ENCODE results near the gene HHIPL1.

Gene HHIPL1

GRCh38 chr14:99612738-99613330, 32.1 kb upstream of the HHIPL1 start:
- H3K4me3 ChIP-seq (ENCODE audit: low read length): no peak overlapping the region
- H3K4me1 ChIP-seq (ENCODE audit: control insufficient read depth, insufficient read depth, low read length): no peaks in the 10 kb centered on the region
- H3K4me2 ChIP-seq (ENCODE audit: low read length): no peak overlapping the region
- no peaks in the 10 kb centered on the region for H3K9me3 ChIP-seq (replicated peaks; ENCODE audit: low read length)
- no peaks in the 10 kb centered on the region for H3K36me3 ChIP-seq (ENCODE audit: insufficient read depth, low read length)
- H3K27me3 ChIP-seq (ENCODE audit: control insufficient read depth, insufficient read depth, low read length): peaks cover 28% of the 10 kb centered on the region
- H3K9ac ChIP-seq (ENCODE audit: low read depth, low read length): no peak overlapping the region

- no peaks in the 10 kb centered on the region for H3K4me1 ChIP-seq (ENCODE audit: control insufficient read depth, insufficient read depth, low read length)
- H3K27me3 ChIP-seq (ENCODE audit: control insufficient read depth, insufficient read depth, low read length): peaks cover 35% of the 10 kb centered on the region
- no peak overlapping the region for H3K9ac ChIP-seq (ENCODE audit: low read depth, low read length)
- H3K36me3 ChIP-seq (ENCODE audit: insufficient read depth, low read length): no peaks in the 10 kb centered on the region
- H3K9me3 ChIP-seq (replicated peaks; ENCODE audit: low read length): no peaks in the 10 kb centered on the region
- H3K4me2 ChIP-seq (ENCODE audit: low read length): no peak overlapping the region
- no peak overlapping the region for H3K4me3 ChIP-seq (ENCODE audit: low read length)
These were observed 29.3 kb upstream of the HHIPL1 start for GRCh38 chr14:99615497-99616157.

- H3K4me1 ChIP-seq (ENCODE audit: control insufficient read depth, insufficient read depth, low read length): no peaks in the 10 kb centered on the region
- H3K9me3 ChIP-seq (replicated peaks; ENCODE audit: low read length): no peaks in the 10 kb centered on the region
- H3K36me3 ChIP-seq (ENCODE audit: insufficient read depth, low read length): no peaks in the 10 kb centered on the region
- peaks cover 35% of the 10 kb centered on the region for H3K27me3 ChIP-seq (ENCODE audit: control insufficient read depth, insufficient read depth, low read length)
- H3K4me3 ChIP-seq (ENCODE audit: low read length): no peak overlapping the region
- H3K4me2 ChIP-seq (ENCODE audit: low read length): no peak overlapping the region
- no peak overlapping the region for H3K9ac ChIP-seq (ENCODE audit: low read depth, low read length)
These were observed 27.8 kb upstream of the HHIPL1 start for GRCh38 chr14:99616832-99617800.

GRCh38 chr14:99619835-99620834, 24.8 kb upstream of the HHIPL1 start:
- peaks cover 11% of the 10 kb centered on the region for H3K4me1 ChIP-seq (ENCODE audit: control insufficient read depth, insufficient read depth, low read length)
- H3K36me3 ChIP-seq (ENCODE audit: insufficient read depth, low read length): no peaks in the 10 kb centered on the region
- peaks cover 25% of the 10 kb centered on the region for H3K27me3 ChIP-seq (ENCODE audit: control insufficient read depth, insufficient read depth, low read length)
- no peak overlapping the region for H3K4me2 ChIP-seq (ENCODE audit: low read length)
- no peaks in the 10 kb centered on the region for H3K9me3 ChIP-seq (replicated peaks; ENCODE audit: low read length)
- H3K4me3 ChIP-seq (ENCODE audit: low read length): no peak overlapping the region
- H3K9ac ChIP-seq (ENCODE audit: low read depth, low read length): no peak overlapping the region

- Histone ChIP-seq H3K4me2 (ENCODE audit: low read length) (no peak overlapping the region), H3K36me3 (ENCODE audit: insufficient read depth, low read length) (no peaks in the 10 kb centered on the region), H3K9ac (ENCODE audit: low read depth, low read length) (no peak overlapping the region), H3K9me3 (replicated peaks; ENCODE audit: low read length) (no peaks in the 10 kb centered on the region), H3K27me3 (ENCODE audit: control insufficient read depth, insufficient read depth, low read length) (peaks cover 13% of the 10 kb centered on the region), H3K4me3 (ENCODE audit: low read length) (no peak overlapping the region), H3K4me1 (ENCODE audit: control insufficient read depth, insufficient read depth, low read length) (peaks cover 11% of the 10 kb centered on the region)
These were observed 23.0 kb upstream of the HHIPL1 start for GRCh38 chr14:99621948-99622347.

- Histone ChIP-seq H3K4me2 (ENCODE audit: low read length) (no peak overlapping the region), H3K27me3 (ENCODE audit: control insufficient read depth, insufficient read depth, low read length) (peaks cover 6% of the 10 kb centered on the region), H3K36me3 (ENCODE audit: insufficient read depth, low read length) (no peaks in the 10 kb centered on the region), H3K9me3 (replicated peaks; ENCODE audit: low read length) (no peaks in the 10 kb centered on the region), H3K9ac (ENCODE audit: low read depth, low read length) (no peak overlapping the region), H3K4me3 (ENCODE audit: low read length) (no peak overlapping the region), H3K4me1 (ENCODE audit: control insufficient read depth, insufficient read depth, low read length) (peaks cover 11% of the 10 kb centered on the region)
These were observed 20.9 kb upstream of the HHIPL1 start for GRCh38 chr14:99624024-99624423.

- no peak overlapping the region for H3K9ac ChIP-seq (ENCODE audit: low read depth, low read length)
- no peak overlapping the region for H3K4me2 ChIP-seq (ENCODE audit: low read length)
- H3K4me1 ChIP-seq (ENCODE audit: control insufficient read depth, insufficient read depth, low read length): peaks cover 11% of the 10 kb centered on the region
- no peaks in the 10 kb centered on the region for H3K9me3 ChIP-seq (replicated peaks; ENCODE audit: low read length)
- no peaks in the 10 kb centered on the region for H3K36me3 ChIP-seq (ENCODE audit: insufficient read depth, low read length)
- no peak overlapping the region for H3K4me3 ChIP-seq (ENCODE audit: low read length)
- H3K27me3 ChIP-seq (ENCODE audit: control insufficient read depth, insufficient read depth, low read length): peaks cover 6% of the 10 kb centered on the region
These were observed 20.0 kb upstream of the HHIPL1 start for GRCh38 chr14:99624971-99625370.

- Histone ChIP-seq H3K4me1 (ENCODE audit: control insufficient read depth, insufficient read depth, low read length) (peaks cover 11% of the 10 kb centered on the region), H3K9ac (ENCODE audit: low read depth, low read length) (no peak overlapping the region), H3K4me3 (ENCODE audit: low read length) (no peak overlapping the region), H3K9me3 (replicated peaks; ENCODE audit: low read length) (no peaks in the 10 kb centered on the region), H3K36me3 (ENCODE audit: insufficient read depth, low read length) (no peaks in the 10 kb centered on the region), H3K27me3 (ENCODE audit: control insufficient read depth, insufficient read depth, low read length) (peaks cover 9% of the 10 kb centered on the region), H3K4me2 (ENCODE audit: low read length) (no peak overlapping the region)
These were observed 19.5 kb upstream of the HHIPL1 start for GRCh38 chr14:99625476-99625875.

- Histone ChIP-seq H3K36me3 (ENCODE audit: insufficient read depth, low read length) (no peaks in the 10 kb centered on the region), H3K27me3 (ENCODE audit: control insufficient read depth, insufficient read depth, low read length) (peaks cover 12% of the 10 kb centered on the region), H3K4me2 (ENCODE audit: low read length) (no peak overlapping the region), H3K9me3 (replicated peaks; ENCODE audit: low read length) (no peaks in the 10 kb centered on the region), H3K9ac (ENCODE audit: low read depth, low read length) (no peak overlapping the region), H3K4me1 (ENCODE audit: control insufficient read depth, insufficient read depth, low read length) (peaks cover 11% of the 10 kb centered on the region), H3K4me3 (ENCODE audit: low read length) (no peak overlapping the region)
These were observed 18.8 kb upstream of the HHIPL1 start for GRCh38 chr14:99626041-99626648.

GRCh38 chr14:99627100-99627499, 17.8 kb upstream of the HHIPL1 start:
- H3K4me2 ChIP-seq (ENCODE audit: low read length): no peak overlapping the region
- peaks cover 11% of the 10 kb centered on the region for H3K4me1 ChIP-seq (ENCODE audit: control insufficient read depth, insufficient read depth, low read length)
- H3K4me3 ChIP-seq (ENCODE audit: low read length): no peak overlapping the region
- H3K9me3 ChIP-seq (replicated peaks; ENCODE audit: low read length): no peaks in the 10 kb centered on the region
- H3K36me3 ChIP-seq (ENCODE audit: insufficient read depth, low read length): no peaks in the 10 kb centered on the region
- no peak overlapping the region for H3K9ac ChIP-seq (ENCODE audit: low read depth, low read length)
- H3K27me3 ChIP-seq (ENCODE audit: control insufficient read depth, insufficient read depth, low read length): peaks cover 16% of the 10 kb centered on the region
